H1 (cell line): ENCODE measurements around the gene AP4M1. TPM values are rescaled to one million over a fixed set of nuclear protein-coding genes. Genes with fewer than 3 reads are reported as not detected.

Experiments used
- CTCF ChIA-PET: fragments of 300-600 bp; sonication (Branson Sonifier 250); formaldehyde crosslinking; loops from one replicate; lab custom pipeline; 2021; ENCODE audit not compliant: partially characterized antibody; lab: Charles Lee
- POLR2A ChIA-PET: fragments of 300-600 bp; sonication (Branson Sonifier 250); formaldehyde crosslinking; loops from one replicate; lab custom pipeline; 2021; ENCODE audit warnings: inconsistent platforms; ENCODE audit not compliant: partially characterized antibody; lab: Charles Lee
- DNase-seq, 2 experiments: peaks; one replicate each; pipeline versions ENCODE4 v3.0.0 to v3.0.0-alpha.2; 2010 to 2022; ENCODE audit warnings: low spot score in 2 of 2, low read depth in 1 of 2, mixed read lengths in 1 of 2
- FAIRE-seq: peaks from 2 replicates; lab custom pipeline; 2011; peaks lifted over from hg19 to GRCh38; lab: Jason Lieb, UNC
- H2AFZ ChIP-seq: 2 replicates; pipeline ENCODE4 v1.8.1; 2012; ENCODE audit warnings: low read length, inconsistent platforms
- H2AK5ac ChIP-seq: 2 replicates; pipeline ENCODE4 v1.6.1; 2013; ENCODE audit warnings: low read depth, low read length
- H2BK120ac ChIP-seq: replicated peaks from 2 replicates; pipeline ENCODE3; 2013; ENCODE audit warnings: low read depth, low read length, inconsistent platforms
- H2BK12ac ChIP-seq: 2 replicates; pipeline ENCODE4 v1.6.1; 2013; ENCODE audit warnings: low read depth, low read length
- H2BK15ac ChIP-seq: 2 replicates; pipeline ENCODE4 v1.6.1; 2013; ENCODE audit warnings: low read length
- H2BK20ac ChIP-seq: 2 replicates; pipeline ENCODE4 v1.6.1; 2013; ENCODE audit warnings: low read length
- H2BK5ac ChIP-seq: 2 replicates; pipeline ENCODE4 v1.6.1; 2013; ENCODE audit warnings: low read depth, low read length
- H3K14ac ChIP-seq: 2 replicates; pipeline ENCODE4 v1.6.1; 2013; ENCODE audit warnings: inconsistent platforms; ENCODE audit not compliant: insufficient read length
- H3K18ac ChIP-seq: 2 replicates; pipeline ENCODE4 v1.6.1; 2013; ENCODE audit warnings: low read length; ENCODE audit errors: extremely low read depth
- H3K23ac ChIP-seq: 2 replicates; pipeline ENCODE4 v1.6.1; 2013; ENCODE audit warnings: inconsistent platforms; ENCODE audit not compliant: insufficient read length
- H3K23me2 ChIP-seq: 2 replicates; pipeline ENCODE4 v1.6.1; 2013; ENCODE audit warnings: low read depth, low read length
- H3K27ac ChIP-seq: 2 replicates; pipeline ENCODE4 v1.6.1; 2011; ENCODE audit warnings: low read depth, low read length, inconsistent platforms
- H3K27me3 ChIP-seq, 4 experiments: replicated peaks in 1 of 4; 1 replicate in 1 of 4; 2 replicates in 3 of 4; pipeline versions ENCODE4 v1.6.1 to v1.8.1; 2011 to 2013; ENCODE audit warnings: low read length in 3 of 4, mild to moderate bottlenecking in 3 of 4, inconsistent platforms in 2 of 4, mixed read lengths in 2 of 4, moderate library complexity in 1 of 4; ENCODE audit not compliant: control insufficient read depth in 3 of 4, insufficient read depth in 3 of 4; ENCODE audit errors: extremely low read depth in 1 of 4
- H3K36me3 ChIP-seq, 4 experiments: 2 replicates each; pipeline versions ENCODE4 v1.6.1 to v1.8.1; 2011 to 2013; ENCODE audit warnings: mild to moderate bottlenecking in 4 of 4, low read length in 3 of 4, moderate library complexity in 2 of 4, control low read depth in 1 of 4, inconsistent platforms in 1 of 4; ENCODE audit not compliant: insufficient read depth in 4 of 4, control insufficient read depth in 2 of 4
- H3K4ac ChIP-seq: replicated peaks from 2 replicates; pipeline ENCODE3; 2013; ENCODE audit warnings: low read length, low read depth, mixed read lengths, inconsistent platforms; ENCODE audit not compliant: insufficient read length
- H3K4me1 ChIP-seq, 4 experiments: replicated peaks in 1 of 4; 1 replicate in 1 of 4; 2 replicates in 3 of 4; pipeline versions ENCODE4 v1.6.1 to v1.8.1; 2011 to 2013; ENCODE audit warnings: low read length in 3 of 4, inconsistent platforms in 2 of 4, mixed read lengths in 1 of 4; ENCODE audit not compliant: insufficient read depth in 4 of 4, control insufficient read depth in 3 of 4
- H3K4me2 ChIP-seq, 2 experiments: 2 replicates each; pipeline versions ENCODE4 v1.6.1 to v1.8.1; 2011 to 2013; ENCODE audit warnings: low read depth in 2 of 2, low read length in 2 of 2, control low read depth in 1 of 2, inconsistent platforms in 1 of 2, mild to moderate bottlenecking in 1 of 2; ENCODE audit not compliant: insufficient read depth in 1 of 2
- H3K4me3 ChIP-seq, 4 experiments: fragments of 200-600, 300-600 bp in 1 of 4; sonication (generic), shearing (Covaris generic), sonication (Bioruptor Twin) in 1 of 4; 2 replicates each; pipeline versions ENCODE4 v1.5.1 to v1.8.1; 2011 to 2016; ENCODE audit warnings: low read length in 4 of 4, low read depth in 3 of 4, control low read depth in 2 of 4, inconsistent platforms in 2 of 4, mild to moderate bottlenecking in 2 of 4, mixed read lengths in 1 of 4, moderate library complexity in 1 of 4; ENCODE audit not compliant: insufficient read depth in 2 of 4; ENCODE audit errors: extremely low read depth in 1 of 4
- H3K56ac ChIP-seq: replicated peaks from 2 replicates; pipeline ENCODE3; 2013; ENCODE audit warnings: low read depth, mild to moderate bottlenecking, mixed read lengths, low read length, inconsistent platforms; ENCODE audit not compliant: insufficient read length
- H3K79me1 ChIP-seq: 2 replicates; pipeline ENCODE4 v1.6.1; 2013; ENCODE audit warnings: low read depth, low read length, control low read depth
- H3K79me2 ChIP-seq, 2 experiments: 2 replicates each; pipeline versions ENCODE4 v1.6.1 to v1.8.1; 2012 to 2013; ENCODE audit warnings: low read length in 2 of 2, mild to moderate bottlenecking in 2 of 2, inconsistent platforms in 1 of 2; ENCODE audit not compliant: insufficient read depth in 2 of 2, control insufficient read depth in 1 of 2
- H3K9ac ChIP-seq, 4 experiments: replicated peaks in 1 of 4; 1 replicate in 1 of 4; 2 replicates in 3 of 4; pipeline versions ENCODE4 v1.6.1 to v1.8.1; 2011 to 2013; ENCODE audit warnings: low read depth in 3 of 4, low read length in 3 of 4, control low read depth in 2 of 4, mild to moderate bottlenecking in 2 of 4, moderate library complexity in 2 of 4, inconsistent platforms in 1 of 4; ENCODE audit errors: extremely low read depth in 1 of 4
- H3K9me3 ChIP-seq, 2 experiments: 2 replicates each; pipeline versions ENCODE4 v1.6.1 to v1.8.1; 2012 to 2013; ENCODE audit warnings: mild to moderate bottlenecking in 2 of 2, moderate library complexity in 2 of 2, control low read depth in 1 of 2, inconsistent platforms in 1 of 2, low read depth in 1 of 2, low read length in 1 of 2, mixed read lengths in 1 of 2; ENCODE audit not compliant: insufficient read depth in 2 of 2
- H4K20me1 ChIP-seq, 2 experiments: replicated peaks in 1 of 2; 2 replicates each; pipeline versions ENCODE3 to v1.8.1; 2011 to 2013; ENCODE audit warnings: inconsistent platforms in 2 of 2, low read length in 2 of 2, mild to moderate bottlenecking in 1 of 2; ENCODE audit not compliant: insufficient read depth in 2 of 2, control insufficient read depth in 1 of 2
- H4K5ac ChIP-seq: 2 replicates; pipeline ENCODE4 v1.6.1; 2013; ENCODE audit warnings: low read length, low read depth, mixed read lengths, inconsistent platforms; ENCODE audit not compliant: insufficient read length
- H4K8ac ChIP-seq: 2 replicates; pipeline ENCODE4 v1.8.0; 2013; ENCODE audit warnings: mild to moderate bottlenecking, moderate library complexity, low read length, inconsistent platforms; ENCODE audit not compliant: insufficient read depth; ENCODE audit errors: extremely low read depth
- H4K91ac ChIP-seq: replicated peaks from 2 replicates; pipeline ENCODE3; 2013; ENCODE audit warnings: low read length, mixed read lengths, inconsistent platforms; ENCODE audit not compliant: insufficient read length
- KDM4A ChIP-seq: IDR thresholded peaks from one replicate; pipeline ENCODE4 v1.7.1; 2012; ENCODE audit warnings: low read depth, mild to moderate bottlenecking, moderate library complexity, low read length, inconsistent platforms; ENCODE audit not compliant: severe bottlenecking
- WGBS, 2 experiments: shearing (Covaris generic) in 1 of 2; methylation state at CpG; one replicate each; pipeline versions ENCODE4 v1.1.6 to v1.1.7; 2013 to 2015; ENCODE audit warnings: low lambda C conversion rate in 2 of 2, mixed read lengths in 2 of 2, inconsistent platforms in 1 of 2, low coverage in 1 of 2, missing lambda C conversion rate in 1 of 2; ENCODE audit not compliant: insufficient replicate concordance in 2 of 2, insufficient coverage in 1 of 2, insufficient read length in 1 of 2; ENCODE audit errors: extremely low coverage in 1 of 2, missing lambda C conversion rate in 1 of 2; 5-methylcytosine and 5-hydroxymethylcytosine counted together
- polyA plus RNA-seq, 7 experiments: library from polyadenylated mRNA; depleted of rRNA in 3 of 7; stranded (reverse) in 5 of 7; unstranded in 2 of 7; fragments of >200 nt in 5 of 7; fragments of 200-250 nt in 2 of 7; gene quantifications; 1 replicate in 5 of 7; 2 replicates in 1 of 7; 4 replicates in 1 of 7; pipeline versions ENCODE4 v1.2.1 to v1.2.3, GENCODE V29; 2011 to 2013; ENCODE audit warnings: missing spikeins in 2 of 7, mixed read lengths in 2 of 7
- total RNA-seq: library from RNA; stranded (reverse); fragmentation: NEBNext Ultra II Directional; extraction: Animal tissue kit (Norgen Biotek cat#: 25700); gene quantifications from 2 replicates; pipeline ENCODE4 v1.2.1, GENCODE V29; 2021

Gene AP4M1
- total and polyA plus RNA-seq, 2 of the 8 experiments (the other 6 are each of a cell fraction or from before 2014, with no cell fraction given) = 15.2 to 16.6 TPM

- H3K4ac ChIP-seq = no peak overlapping the region
- WGBS, 2 experiments = 92% methylated on average over 9 of the region's 9 CpGs; no CpG with 5 or more reads in 1 of the 2 experiments
- DNase-seq = no peak
- H2AFZ ChIP-seq = no peak overlapping the region
- no peak for TF ChIP-seq KDM4A
- no peak overlapping the region for H3K9ac ChIP-seq
- no peaks in the 10 kb centered on the region for H3K23me2 ChIP-seq
- no peaks in the 10 kb centered on the region for H3K27me3 ChIP-seq
- H2AK5ac ChIP-seq = no peak overlapping the region
- H3K18ac ChIP-seq = no peak overlapping the region
- H2BK20ac ChIP-seq = no peak overlapping the region
- no peak overlapping the region for H3K27ac ChIP-seq
- no peak overlapping the region for H2BK120ac ChIP-seq
- no peak overlapping the region for H2BK12ac ChIP-seq
- H4K91ac ChIP-seq = no peak overlapping the region
- peaks cover 0 to 2% of the 10 kb centered on the region in 2 experiments for H4K20me1 ChIP-seq
- no peak overlapping the region for H3K23ac ChIP-seq
- no peaks in the 10 kb centered on the region for H3K79me1 ChIP-seq
- peaks cover 2 to 3% of the 10 kb centered on the region in 2 experiments; a peak in 2 of 4 replicates for H3K9me3 ChIP-seq
- H2BK15ac ChIP-seq = no peak overlapping the region
- no peaks in the 10 kb centered on the region; a peak in 1 of 4 replicates for H3K79me2 ChIP-seq
- no peak overlapping the region for H2BK5ac ChIP-seq
- no peaks in the 10 kb centered on the region for H3K4me1 ChIP-seq
- no peak overlapping the region for H4K8ac ChIP-seq
- no peak overlapping the region for H3K14ac ChIP-seq
- no peak overlapping the region for H4K5ac ChIP-seq
- no peak overlapping the region for H3K4me3 ChIP-seq
- peaks cover 14 to 48% (median 34%) of the 10 kb centered on the region in 4 experiments for H3K36me3 ChIP-seq
- FAIRE-seq = no peak
- no peak overlapping the region for H3K4me2 ChIP-seq
- no peak overlapping the region for H3K56ac ChIP-seq
- CTCF ChIA-PET = interaction anchor here (0.7 to 1.9 kb wide), 5 partner anchors 10 to 149 kb away, joined by 3 to 7 read pairs (median 5); no protein-coding TSS in a partner anchor
- POLR2A ChIA-PET = interaction anchor here (1.0 to 19.6 kb wide), 15 partner anchors 7 to 224 kb away, joined by 3 to 294 read pairs (median 5); partner anchors contain the start of genes AP4M1, COPS6, MCM7 and ZKSCAN1
These were observed 37.3 kb upstream of the AP4M1 start for GRCh38 chr7:100064162-100064561.
